ENCODE data around the gene PRDM13.

DNA sequence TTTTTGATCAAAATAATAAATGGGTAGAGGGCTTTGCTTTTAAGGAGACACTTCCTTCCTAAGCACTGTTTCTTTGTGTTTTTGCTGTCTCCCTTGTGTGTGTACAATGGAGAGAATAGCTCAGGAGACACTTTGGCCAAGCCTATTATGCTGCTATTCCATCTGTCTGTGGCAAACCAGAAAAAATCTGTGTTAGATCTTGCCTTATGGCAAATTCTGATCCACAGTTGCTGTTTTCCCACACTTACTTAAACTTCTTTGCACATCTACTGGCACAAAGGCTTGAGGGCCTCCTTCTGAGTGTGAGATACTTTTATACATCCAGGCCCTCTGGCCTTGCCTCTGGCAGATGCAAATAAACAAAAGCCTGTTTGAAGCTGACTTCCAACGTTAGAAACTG lies 53.6 kb downstream of the PRDM13 start:
- TF ChIP-seq, protein P1, sequence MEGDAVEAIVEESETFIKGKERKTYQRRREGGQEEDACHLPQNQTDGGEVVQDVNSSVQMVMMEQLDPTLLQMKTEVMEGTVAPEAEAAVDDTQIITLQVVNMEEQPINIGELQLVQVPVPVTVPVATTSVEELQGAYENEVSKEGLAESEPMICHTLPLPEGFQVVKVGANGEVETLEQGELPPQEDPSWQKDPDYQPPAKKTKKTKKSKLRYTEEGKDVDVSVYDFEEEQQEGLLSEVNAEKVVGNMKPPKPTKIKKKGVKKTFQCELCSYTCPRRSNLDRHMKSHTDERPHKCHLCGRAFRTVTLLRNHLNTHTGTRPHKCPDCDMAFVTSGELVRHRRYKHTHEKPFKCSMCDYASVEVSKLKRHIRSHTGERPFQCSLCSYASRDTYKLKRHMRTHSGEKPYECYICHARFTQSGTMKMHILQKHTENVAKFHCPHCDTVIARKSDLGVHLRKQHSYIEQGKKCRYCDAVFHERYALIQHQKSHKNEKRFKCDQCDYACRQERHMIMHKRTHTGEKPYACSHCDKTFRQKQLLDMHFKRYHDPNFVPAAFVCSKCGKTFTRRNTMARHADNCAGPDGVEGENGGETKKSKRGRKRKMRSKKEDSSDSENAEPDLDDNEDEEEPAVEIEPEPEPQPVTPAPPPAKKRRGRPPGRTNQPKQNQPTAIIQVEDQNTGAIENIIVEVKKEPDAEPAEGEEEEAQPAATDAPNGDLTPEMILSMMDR (IDR thresholded peaks at IDR 0.05; ENCODE audit: low read depth, low read length) = no peak
- TF ChIP-seq EZH2phosphoT487 (IDR thresholded peaks at IDR 0.05; ENCODE audit: low read depth) = no peak

All from OCI-LY3 (cell line).